A673 (cell line): ENCODE results near the gene FBLN1.

Experiments
- CTCF ChIP-seq: fragments of 300-800, 200-600 bp; sonication (generic); conservative IDR thresholded peaks from 2 replicates; pipeline ENCODE4 v1.5.1; 2017; ENCODE audit warnings: low read depth, mild to moderate bottlenecking, antibody characterized with exemption, low read length, moderate library complexity, mixed read lengths
- EZH2 ChIP-seq: fragments of 200-600 bp; sonication (generic); IDR thresholded peaks from 2 replicates; pipeline ENCODE4 v1.6.1; 2017; ENCODE audit warnings: borderline replicate concordance, low read depth, mild to moderate bottlenecking, mixed read lengths, antibody characterized with exemption, low read length; ENCODE audit not compliant: poor library complexity, severe bottlenecking

GRCh38 chr22:45551310-45552016 is 48.8 kb downstream of the FBLN1 start:
- TF ChIP-seq CTCF (no peak), EZH2 (no peak)
